ENCODE results near the gene USHBP1. TPM values are rescaled to one million over a fixed set of nuclear protein-coding genes. Genes with fewer than 3 reads are reported as not detected.
A peak's percentile ranks its signal among the peaks of the same experiment; 100 is the strongest.

USHBP1 gene
- total and polyA plus RNA-seq, 2 of the 13 experiments (the other 11 are each of a cell fraction or from before 2014, with no cell fraction given) = 0.15 to 1.5 TPM

GRCh38 chr19:17282488-17283125 is 18.1 kb upstream of the USHBP1 start (continued):
- peak; percentile 76; the same call in 1 of the 2 replicates for TF ChIP-seq ARNT2 (CRISPR knock-in tag; IDR thresholded peaks at IDR 0.05; ENCODE audit: low read depth)
- 0 out of 2 replicates have a peak, but pooled peaks have one; percentile 55 for TF ChIP-seq ZNF230 (CRISPR knock-in tag; IDR thresholded peaks at IDR 0.05)
- TF ChIP-seq TEAD3 (CRISPR knock-in tag; optimal IDR thresholded peaks at IDR 0.05; ENCODE audit: borderline replicate concordance) = peak; percentile 30
- 0 out of 2 replicates have a peak, but pooled peaks have one; percentile 47 for TF ChIP-seq ZBTB26 (CRISPR knock-in tag; IDR thresholded peaks at IDR 0.05; ENCODE audit: borderline replicate concordance)
- 0 out of 2 replicates have a peak, but pooled peaks have one; percentile 19 for TF ChIP-seq ZNF317 (CRISPR knock-in tag; IDR thresholded peaks at IDR 0.05)
- TF ChIP-seq ZNF691 (CRISPR knock-in tag; IDR thresholded peaks at IDR 0.05; ENCODE audit: borderline replicate concordance, low read depth) = peak; percentile 53; the same call in 1 of the 2 replicates
- TF ChIP-seq PRMT3 (CRISPR knock-in tag; IDR thresholded peaks at IDR 0.05; ENCODE audit: borderline replicate concordance, low read depth) = 0 out of 2 replicates have a peak, but pooled peaks have one; percentile 63
- peak; percentile 84 for TF ChIP-seq ZBTB38 (CRISPR knock-in tag; IDR thresholded peaks at IDR 0.05)
- TF ChIP-seq, protein P1, sequence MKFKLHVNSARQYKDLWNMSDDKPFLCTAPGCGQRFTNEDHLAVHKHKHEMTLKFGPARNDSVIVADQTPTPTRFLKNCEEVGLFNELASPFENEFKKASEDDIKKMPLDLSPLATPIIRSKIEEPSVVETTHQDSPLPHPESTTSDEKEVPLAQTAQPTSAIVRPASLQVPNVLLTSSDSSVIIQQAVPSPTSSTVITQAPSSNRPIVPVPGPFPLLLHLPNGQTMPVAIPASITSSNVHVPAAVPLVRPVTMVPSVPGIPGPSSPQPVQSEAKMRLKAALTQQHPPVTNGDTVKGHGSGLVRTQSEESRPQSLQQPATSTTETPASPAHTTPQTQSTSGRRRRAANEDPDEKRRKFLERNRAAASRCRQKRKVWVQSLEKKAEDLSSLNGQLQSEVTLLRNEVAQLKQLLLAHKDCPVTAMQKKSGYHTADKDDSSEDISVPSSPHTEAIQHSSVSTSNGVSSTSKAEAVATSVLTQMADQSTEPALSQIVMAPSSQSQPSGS (CRISPR knock-in tag; IDR thresholded peaks at IDR 0.05) = peak; percentile 37; the same call in 1 of the 2 replicates
- no peak for TF ChIP-seq ASH2L (IDR thresholded peaks at IDR 0.05; ENCODE audit: insufficient read length, low read depth, low read length)
- TF ChIP-seq HOXA5 (CRISPR knock-in tag; IDR thresholded peaks at IDR 0.05) = no peak
- 0 out of 2 replicates have a peak, but pooled peaks have one; percentile 57 for TF ChIP-seq ZNF414 (CRISPR knock-in tag; IDR thresholded peaks at IDR 0.05)
- no peak for TF ChIP-seq ZNF446 (CRISPR knock-in tag; IDR thresholded peaks at IDR 0.05)
- TF ChIP-seq, protein P2, sequence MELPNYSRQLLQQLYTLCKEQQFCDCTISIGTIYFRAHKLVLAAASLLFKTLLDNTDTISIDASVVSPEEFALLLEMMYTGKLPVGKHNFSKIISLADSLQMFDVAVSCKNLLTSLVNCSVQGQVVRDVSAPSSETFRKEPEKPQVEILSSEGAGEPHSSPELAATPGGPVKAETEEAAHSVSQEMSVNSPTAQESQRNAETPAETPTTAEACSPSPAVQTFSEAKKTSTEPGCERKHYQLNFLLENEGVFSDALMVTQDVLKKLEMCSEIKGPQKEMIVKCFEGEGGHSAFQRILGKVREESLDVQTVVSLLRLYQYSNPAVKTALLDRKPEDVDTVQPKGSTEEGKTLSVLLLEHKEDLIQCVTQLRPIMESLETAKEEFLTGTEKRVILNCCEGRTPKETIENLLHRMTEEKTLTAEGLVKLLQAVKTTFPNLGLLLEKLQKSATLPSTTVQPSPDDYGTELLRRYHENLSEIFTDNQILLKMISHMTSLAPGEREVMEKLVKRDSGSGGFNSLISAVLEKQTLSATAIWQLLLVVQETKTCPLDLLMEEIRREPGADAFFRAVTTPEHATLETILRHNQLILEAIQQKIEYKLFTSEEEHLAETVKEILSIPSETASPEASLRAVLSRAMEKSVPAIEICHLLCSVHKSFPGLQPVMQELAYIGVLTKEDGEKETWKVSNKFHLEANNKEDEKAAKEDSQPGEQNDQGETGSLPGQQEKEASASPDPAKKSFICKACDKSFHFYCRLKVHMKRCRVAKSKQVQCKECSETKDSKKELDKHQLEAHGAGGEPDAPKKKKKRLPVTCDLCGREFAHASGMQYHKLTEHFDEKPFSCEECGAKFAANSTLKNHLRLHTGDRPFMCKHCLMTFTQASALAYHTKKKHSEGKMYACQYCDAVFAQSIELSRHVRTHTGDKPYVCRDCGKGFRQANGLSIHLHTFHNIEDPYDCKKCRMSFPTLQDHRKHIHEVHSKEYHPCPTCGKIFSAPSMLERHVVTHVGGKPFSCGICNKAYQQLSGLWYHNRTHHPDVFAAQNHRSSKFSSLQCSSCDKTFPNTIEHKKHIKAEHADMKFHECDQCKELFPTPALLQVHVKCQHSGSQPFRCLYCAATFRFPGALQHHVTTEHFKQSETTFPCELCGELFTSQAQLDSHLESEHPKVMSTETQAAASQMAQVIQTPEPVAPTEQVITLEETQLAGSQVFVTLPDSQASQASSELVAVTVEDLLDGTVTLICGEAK (IDR thresholded peaks at IDR 0.05) = no peak
- TF ChIP-seq, protein P2 (CRISPR knock-in tag; IDR thresholded peaks at IDR 0.05) = no peak

Measured in HepG2 (cell line).